Omental fat pad (tissue), 4 donors: ENCODE measurements around the gene HBB. TPM values are rescaled to one million over a fixed set of nuclear protein-coding genes. Genes with fewer than 3 reads are reported as not detected.

Source experiments
- ATAC-seq: fragments of 150-250 bp; one replicate; pipeline ENCODE4 v1.9.1; 2016; ENCODE audit warnings: mild to moderate bottlenecking, moderate library complexity; ENCODE audit not compliant: low FRiP score
- DNase-seq: peaks from one replicate; pipeline ENCODE4 v3.0.0-alpha.2; 2019; ENCODE audit warnings: low spot score
- CTCF ChIP-seq, 3 donors: fragments of 450-650 bp; IDR thresholded peaks; one replicate each; pipeline ENCODE4 v1.5.1; 2016 to 2017; ENCODE audit warnings: antibody characterized with exemption in 3 of 3, mild to moderate bottlenecking in 3 of 3, moderate library complexity in 2 of 3
- total RNA-seq, 4 donors: library from RNA; depleted of rRNA; stranded (reverse); fragments of >200 nt; gene quantifications; one replicate each; pipeline ENCODE4 v1.1.0, GENCODE V29; 2016

The HBB gene
- total RNA-seq, 4 donors from 2014 or later: 160 to 1,928 (median 219) TPM

DNA sequence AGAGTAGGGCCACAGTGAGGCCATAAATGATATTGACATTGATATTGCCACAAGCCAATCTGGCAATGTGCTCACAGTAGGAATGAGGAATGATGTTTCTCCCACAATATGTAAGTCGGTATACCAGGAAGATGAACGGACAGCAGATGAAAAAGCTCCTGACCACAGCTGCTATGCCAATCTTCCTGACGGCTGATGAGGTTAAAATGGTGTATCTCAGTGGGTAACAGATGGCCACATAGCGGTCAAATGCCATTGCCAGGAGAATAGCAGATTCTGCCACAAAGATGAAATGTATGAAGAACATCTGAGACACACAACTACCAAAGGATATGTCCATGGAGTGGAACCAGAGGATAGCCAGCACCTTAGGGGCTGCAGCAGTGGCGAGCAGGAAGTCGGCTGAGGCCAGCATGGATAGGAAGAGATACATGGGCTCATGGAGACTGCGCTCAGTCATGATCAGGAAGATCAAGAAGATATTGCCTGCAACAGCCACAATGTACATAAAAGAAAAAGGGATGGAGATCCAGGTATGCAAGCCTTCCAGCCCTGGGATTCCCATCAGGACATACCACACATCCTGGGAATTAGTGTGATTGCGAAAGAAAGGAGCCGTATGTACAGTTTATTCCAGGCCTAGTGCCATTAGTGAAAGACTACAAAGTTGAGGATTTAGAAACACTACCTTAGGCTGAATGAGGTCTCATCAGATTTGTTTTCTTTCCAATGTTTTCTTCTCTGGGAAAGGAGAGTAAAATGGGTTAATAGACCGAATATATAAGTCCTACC, 48.6 kb downstream of the HBB start:
- no peak for TF ChIP-seq CTCF (IDR thresholded peaks at IDR 0.05)
- no peak for DNase-seq
- no peak for ATAC-seq

Other genes with a start within 250 kb of the HBB start
- not detected for gene OR51L1, start 232.2 kb downstream of the HBB start, total RNA-seq
- gene OR52J3, start 180.5 kb downstream of the HBB start, total RNA-seq: not detected
- not detected for gene OR52E2, start 167.4 kb downstream of the HBB start, total RNA-seq
- not detected for gene OR52E1, start 157.5 kb downstream of the HBB start, total RNA-seq
- gene OR52A5, start 88.7 kb downstream of the HBB start, total RNA-seq: not detected
- gene OR52A1, start 72.3 kb downstream of the HBB start, total RNA-seq: not detected
- gene OR51V1, start 26.4 kb downstream of the HBB start, total RNA-seq: not detected
- 1 to 10 TPM in 2 of 4 donors, not detected in 2; 1.1 to 3.2 TPM for gene HBD, start 7.4 kb upstream of the HBB start, total RNA-seq
- gene HBG1, start 22.8 kb upstream of the HBB start, total RNA-seq: not detected
- 1 to 10 TPM in 1 of 4 donors, not detected in 3; 2.1 TPM for gene HBG2, start 27.7 kb upstream of the HBB start, total RNA-seq
- not detected for gene HBE1, start 42.9 kb upstream of the HBB start, total RNA-seq
- not detected for gene OR51B4, start 74.9 kb upstream of the HBB start, total RNA-seq
- gene OR51B2, start 97.2 kb upstream of the HBB start, total RNA-seq: 1 to 10 TPM in 1 of 4 donors, under 1 TPM in 1, not detected in 2; 0.46 to 1.1 TPM
- under 1 TPM in 3 of 4 donors, not detected in 1; 0.36 to 0.63 (median 0.46) TPM for gene OR51B5, start 116.5 kb upstream of the HBB start, total RNA-seq
- not detected for gene OR51B6, start 124.4 kb upstream of the HBB start, total RNA-seq
- not detected for gene OR51M1, start 156.7 kb upstream of the HBB start, total RNA-seq
- gene OR51Q1, start 195.0 kb upstream of the HBB start, total RNA-seq: not detected
- gene OR51I1, start 214.4 kb upstream of the HBB start, total RNA-seq: under 1 TPM in 1 of 4 donors, not detected in 3; 0.96 TPM
- gene OR51I2, start 222.3 kb upstream of the HBB start, total RNA-seq: not detected